Measurements from ENCODE around the gene SLC22A1. TPM values are rescaled to one million over a fixed set of nuclear protein-coding genes. Genes with fewer than 3 reads are reported as not detected.
"Not testable (repeated sequence)": the region's sequence is repeated elsewhere in the genome, so short reads cannot be mapped to it uniquely, and the experiment has no call there.

SLC22A1 gene
- total and polyA plus RNA-seq, 2 of the 13 experiments (the other 11 are each of a cell fraction or from before 2014, with no cell fraction given): 0.80 to 0.87 TPM

DNA sequence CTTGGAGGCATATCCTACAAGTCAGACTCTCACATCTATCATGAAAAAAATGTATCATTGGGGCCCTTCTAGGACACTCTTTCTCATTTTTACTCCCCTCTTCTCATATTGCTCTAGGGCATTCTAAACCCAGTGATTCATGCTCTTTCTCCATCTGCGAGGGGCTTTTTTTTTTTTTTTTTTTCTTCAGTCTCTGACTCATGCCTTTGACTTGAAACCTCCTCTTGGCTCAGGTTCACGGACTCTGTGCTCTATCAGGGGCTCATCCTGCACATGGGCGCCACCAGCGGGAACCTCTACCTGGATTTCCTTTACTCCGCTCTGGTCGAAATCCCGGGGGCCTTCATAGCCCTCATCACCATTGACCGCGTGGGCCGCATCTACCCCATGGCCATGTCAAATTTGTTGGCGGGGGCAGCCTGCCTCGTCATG is 17.8 kb downstream of the SLC22A1 start (continued):
- TF ChIP-seq ZNF687 (CRISPR knock-in tag; IDR thresholded peaks at IDR 0.05) (peak; percentile 22; the same call in 1 of the 2 replicates), NR1H2 (CRISPR knock-in tag; IDR thresholded peaks at IDR 0.05; ENCODE audit: borderline replicate concordance, low read depth) (no peak), POGZ (CRISPR knock-in tag; IDR thresholded peaks at IDR 0.05) (0 out of 2 replicates have a peak, but pooled peaks have one; percentile 31), ZNF160 (CRISPR knock-in tag; IDR thresholded peaks at IDR 0.05) (no peak), MXI1 (IDR thresholded peaks at IDR 0.05; ENCODE audit: borderline replicate concordance, low read depth, low read length) (no peak), CHCHD3 (CRISPR knock-in tag; IDR thresholded peaks at IDR 0.05) (no peak), ZNF598 (CRISPR knock-in tag; IDR thresholded peaks at IDR 0.05; ENCODE audit: borderline replicate concordance) (peak; percentile 11; the same call in 1 of the 2 replicates)

DNA sequence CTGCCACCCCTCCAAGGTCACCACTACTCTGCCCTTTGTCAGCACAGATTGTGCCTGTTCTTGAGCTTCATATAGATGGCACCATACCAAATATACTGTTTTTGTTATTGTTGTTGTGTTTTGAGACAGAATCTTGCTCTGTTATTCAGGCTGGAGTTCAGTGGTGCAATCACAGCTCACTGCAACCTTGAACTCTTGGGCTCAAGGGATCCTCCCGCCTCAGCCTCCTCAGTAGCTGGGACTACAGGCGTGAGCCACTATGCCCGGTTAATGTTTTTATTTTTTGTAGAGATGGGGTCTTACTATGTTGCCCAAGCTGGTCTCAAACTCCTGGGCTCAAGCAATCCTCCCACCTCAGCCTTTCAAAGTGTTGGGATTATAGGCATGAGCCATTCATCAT is 18.9 kb downstream of the SLC22A1 start:
- WGBS (ENCODE audit: low lambda C conversion rate): 80% methylated on average over 3 of the region's 3 CpGs
- H3K4me1 ChIP-seq (ENCODE audit: insufficient read depth, low read length): peaks cover 55% of the 10 kb centered on the region

More for the DNA sequence above, 18.9 kb downstream of the SLC22A1 start:
- H3K9ac ChIP-seq (ENCODE audit: insufficient read depth, low read depth, low read length); H3K36me3 ChIP-seq (replicated peaks in 1 of 2; ENCODE audit: control insufficient read depth in 1 of 2, insufficient read depth in 2 of 2, low read length in 2 of 2); H3K4me2 ChIP-seq (ENCODE audit: low read depth, low read length); BruUV-seq (replicated peaks); H3K79me2 ChIP-seq (ENCODE audit: insufficient read depth, low read length); H3K27me3 ChIP-seq (ENCODE audit: control insufficient read depth in 1 of 2, insufficient read depth in 2 of 2, low read length in 2 of 2); CTCF ChIA-PET (ENCODE audit: low intra/inter-chr PET ratio, low total read pairs); H3K4me3 ChIP-seq (replicated peaks in 1 of 3; ENCODE audit: insufficient read depth in 1 of 3, low read depth in 2 of 3, low read length in 3 of 3); H4K20me1 ChIP-seq (ENCODE audit: insufficient read depth, low read length); intact Hi-C loops (cut with micrococcal nuclease; ENCODE audit: unreplicated experiment); ATAC-seq; H3K9me3 ChIP-seq (ENCODE audit: low read length); H2AFZ ChIP-seq (ENCODE audit: low read length); FAIRE-seq; DNase-seq (ENCODE audit: low spot score); POLR2A ChIA-PET; H3K27ac ChIP-seq (ENCODE audit: extremely low read length, insufficient read depth, low read length); TF ChIP-seq SOX6 (IDR thresholded peaks at IDR 0.05): not testable (repeated sequence)
- 0 out of 2 replicates have a peak, but pooled peaks have one; percentile 16 for TF ChIP-seq SOX6 (CRISPR knock-in tag; IDR thresholded peaks at IDR 0.05)
- 0 out of 2 replicates have a peak, but pooled peaks have one; percentile 12 for TF ChIP-seq HNF4A (CRISPR knock-in tag; IDR thresholded peaks at IDR 0.05)
- TF ChIP-seq, protein P1, sequence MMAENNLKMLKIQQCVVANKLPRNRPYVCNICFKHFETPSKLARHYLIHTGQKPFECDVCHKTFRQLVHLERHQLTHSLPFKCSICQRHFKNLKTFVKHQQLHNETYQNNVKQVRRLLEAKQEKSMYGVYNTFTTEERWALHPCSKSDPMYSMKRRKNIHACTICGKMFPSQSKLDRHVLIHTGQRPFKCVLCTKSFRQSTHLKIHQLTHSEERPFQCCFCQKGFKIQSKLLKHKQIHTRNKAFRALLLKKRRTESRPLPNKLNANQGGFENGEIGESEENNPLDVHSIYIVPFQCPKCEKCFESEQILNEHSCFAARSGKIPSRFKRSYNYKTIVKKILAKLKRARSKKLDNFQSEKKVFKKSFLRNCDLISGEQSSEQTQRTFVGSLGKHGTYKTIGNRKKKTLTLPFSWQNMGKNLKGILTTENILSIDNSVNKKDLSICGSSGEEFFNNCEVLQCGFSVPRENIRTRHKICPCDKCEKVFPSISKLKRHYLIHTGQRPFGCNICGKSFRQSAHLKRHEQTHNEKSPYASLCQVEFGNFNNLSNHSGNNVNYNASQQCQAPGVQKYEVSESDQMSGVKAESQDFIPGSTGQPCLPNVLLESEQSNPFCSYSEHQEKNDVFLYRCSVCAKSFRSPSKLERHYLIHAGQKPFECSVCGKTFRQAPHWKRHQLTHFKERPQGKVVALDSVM (CRISPR knock-in tag; IDR thresholded peaks at IDR 0.05): peak; percentile 80
- peak; percentile 77; the same call in 1 of the 2 replicates for TF ChIP-seq ZBTB33 (CRISPR knock-in tag; IDR thresholded peaks at IDR 0.05)
- TF ChIP-seq ZNF121 (CRISPR knock-in tag; IDR thresholded peaks at IDR 0.05): peak; percentile 34; the same call in 1 of the 2 replicates
- in situ Hi-C loops (cut with HindIII; ENCODE audit: extremely low pct_ligation_motif_present, low pct_unique_long_range_greater_than_20kb): loop anchor here (5.0 kb wide), 1 partner anchor 317 kb away; no protein-coding TSS in a partner anchor

Measured in HepG2 (cell line).